Spleen (tissue), 11 donors: ENCODE results near the gene UFC1. TPM values are rescaled to one million over a fixed set of nuclear protein-coding genes. Genes with fewer than 3 reads are reported as not detected.

ENCODE experiments used
- DNase-seq: peaks from one replicate; pipeline ENCODE4 v3.0.0-alpha.2; 2020
- H3K27ac ChIP-seq, 8 donors: fragments of 200-600 bp; sonication (generic) in 7 of 8; 1 replicate in 4 of 8; 2 replicates in 4 of 8; pipeline versions ENCODE4 v1.5.0 to v1.8.0; 2016 to 2021; ENCODE audit warnings: inconsistent platforms in 4 of 8, mild to moderate bottlenecking in 4 of 8, moderate library complexity in 1 of 8
- H3K27me3 ChIP-seq, 7 donors: fragments of 200-600 bp; sonication (generic) in 6 of 7; replicated peaks in 1 of 7; 1 replicate in 4 of 7; 2 replicates in 3 of 7; pipeline versions ENCODE4 v1.5.0 to v1.8.0; 2016 to 2021; ENCODE audit warnings: inconsistent platforms in 3 of 7, mild to moderate bottlenecking in 1 of 7
- H3K36me3 ChIP-seq, 6 donors: fragments of 200-600 bp; sonication (generic) in 5 of 6; 1 replicate in 4 of 6; 2 replicates in 2 of 6; pipeline versions ENCODE4 v1.5.0 to v1.8.0; 2016 to 2021; ENCODE audit warnings: inconsistent platforms in 2 of 6
- H3K4me1 ChIP-seq, 6 donors: fragments of 200-600 bp; sonication (generic) in 5 of 6; 1 replicate in 3 of 6; 2 replicates in 3 of 6; pipeline versions ENCODE4 v1.5.0 to v1.8.0; 2016 to 2021; ENCODE audit warnings: inconsistent platforms in 3 of 6
- H3K4me3 ChIP-seq, 8 donors: fragments of 200-600 bp; sonication (generic) in 7 of 8; 1 replicate in 4 of 8; 2 replicates in 4 of 8; pipeline versions ENCODE4 v1.5.0 to v1.8.0; 2016 to 2021; ENCODE audit warnings: inconsistent platforms in 4 of 8, mild to moderate bottlenecking in 4 of 8, moderate library complexity in 2 of 8
- H3K9me3 ChIP-seq, 8 donors: fragments of 200-600 bp; sonication (generic) in 7 of 8; 1 replicate in 4 of 8; 2 replicates in 4 of 8; pipeline versions ENCODE4 v1.5.0 to v1.8.0; 2016 to 2021; ENCODE audit warnings: inconsistent platforms in 4 of 8
- POLR2A ChIP-seq, 3 donors: fragments of 450-650 bp; IDR thresholded peaks; one replicate each; pipeline ENCODE4 v1.5.1; 2017; ENCODE audit warnings: antibody characterized with exemption in 3 of 3, mild to moderate bottlenecking in 1 of 3
- POLR2AphosphoS5 ChIP-seq, 3 donors: sonication (generic); formaldehyde crosslinking; IDR thresholded peaks; one replicate each; pipeline ENCODE4 v1.5.1; 2017; ENCODE audit warnings: antibody characterized with exemption in 3 of 3
- WGBS, 5 donors: extraction: QIAGEN DNeasy Blood & Tissue Kit in 3 of 5; methylation state at CpG; one replicate each; pipeline versions ENCODE4 v1.1.5 to v1.1.7; 2013 to 2018; 5-methylcytosine and 5-hydroxymethylcytosine counted together
- intact Hi-C: fragments of 100-400 bp; cut with DNase I; formaldehyde crosslinking; loops from one replicate; pipeline ENCODE4 v1.15.0; 2023; ENCODE audit warnings: low total_unique reads
- polyA plus RNA-seq, 3 donors: library from polyadenylated mRNA; stranded (reverse); fragments of 200-250 nt; gene quantifications; one replicate each; pipeline ENCODE4 v1.2.1, GENCODE V29; 2013
- total RNA-seq, 7 donors: library from RNA; depleted of rRNA in 3 of 7; stranded (reverse); fragments of >200 nt in 3 of 7; fragmentation: NEBNext Ultra II Directional in 4 of 7; extraction: Animal tissue kit (Norgen Biotek cat#: 25700) in 4 of 7; gene quantifications; one replicate each; pipeline versions ENCODE4 v1.1.0 to v1.2.1, GENCODE V29; 2016 to 2021
- TF ChIP-seq, protein P1 (sequence below), 11 experiments: fragments of 200-600 bp in 7 of 11; fragments of 450-650 bp in 4 of 11; sonication (generic) in 4 of 11; IDR thresholded peaks in 8 of 11; conservative IDR thresholded peaks in 3 of 11; 1 replicate in 7 of 11; 2 replicates in 4 of 11; pipeline versions ENCODE4 v1.4.0 to v1.8.0; 2016 to 2021; ENCODE audit warnings: antibody characterized with exemption in 11 of 11, inconsistent platforms in 4 of 11, mild to moderate bottlenecking in 1 of 11
- donor health status: healthy with polysubstance abuse.
- donor health status: DM: no; HTN: no; CAD: no; lungs with moderate emphysema.
- donor health status: DM: no; HTN: no; CAD: no.
- donor health status: Bipolar disorder and iron deficiency.
- donor health status: healthy.
- donor health status: DM: no; HTN: no; CAD: no.
- donor health status: DM: yes; HTN: yes; CAD: no.

Gene UFC1
- total and polyA plus RNA-seq, 10 donors, result 62.8 to 130 (median 74.7) TPM

DNA sequence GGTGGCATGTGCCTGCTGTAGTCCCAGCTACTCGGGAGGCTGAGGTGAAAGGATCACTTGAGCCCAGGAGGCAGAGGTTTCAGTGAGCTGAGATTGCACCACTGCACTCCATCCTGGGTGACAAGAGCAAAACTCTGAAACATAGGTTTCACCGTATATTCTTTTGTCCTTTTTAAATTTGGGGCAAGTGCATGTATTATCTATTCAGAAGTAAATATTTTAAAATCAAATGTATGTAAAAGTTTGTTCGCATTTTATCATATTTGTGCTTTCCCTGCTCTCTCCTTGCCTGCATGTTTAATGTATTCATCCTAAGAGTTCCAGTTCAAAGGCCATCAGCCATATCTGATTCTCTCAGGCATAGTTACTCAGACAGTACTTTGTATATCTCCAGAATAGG, 7.9 kb upstream of the UFC1 start:
- Histone ChIP-seq H3K27ac (no peak overlapping the region), H3K27me3 (no peaks in the 10 kb centered on the region), H3K4me1 (no peaks in the 10 kb centered on the region), H3K9me3 (no peaks in the 10 kb centered on the region), H3K4me3 (no peak overlapping the region), H3K36me3 (no peaks in the 10 kb centered on the region)
- 82 to 94% (median 87%) methylated on average over 3 of the region's 3 CpGs for WGBS, 5 donors
- peak; percentile 6 for DNase-seq
- intact Hi-C loops, result no loop called here
- no peak for TF ChIP-seq POLR2A (IDR thresholded peaks at IDR 0.05)
- no peak for TF ChIP-seq POLR2AphosphoS5 (IDR thresholded peaks at IDR 0.05)
- TF ChIP-seq, protein P1, sequence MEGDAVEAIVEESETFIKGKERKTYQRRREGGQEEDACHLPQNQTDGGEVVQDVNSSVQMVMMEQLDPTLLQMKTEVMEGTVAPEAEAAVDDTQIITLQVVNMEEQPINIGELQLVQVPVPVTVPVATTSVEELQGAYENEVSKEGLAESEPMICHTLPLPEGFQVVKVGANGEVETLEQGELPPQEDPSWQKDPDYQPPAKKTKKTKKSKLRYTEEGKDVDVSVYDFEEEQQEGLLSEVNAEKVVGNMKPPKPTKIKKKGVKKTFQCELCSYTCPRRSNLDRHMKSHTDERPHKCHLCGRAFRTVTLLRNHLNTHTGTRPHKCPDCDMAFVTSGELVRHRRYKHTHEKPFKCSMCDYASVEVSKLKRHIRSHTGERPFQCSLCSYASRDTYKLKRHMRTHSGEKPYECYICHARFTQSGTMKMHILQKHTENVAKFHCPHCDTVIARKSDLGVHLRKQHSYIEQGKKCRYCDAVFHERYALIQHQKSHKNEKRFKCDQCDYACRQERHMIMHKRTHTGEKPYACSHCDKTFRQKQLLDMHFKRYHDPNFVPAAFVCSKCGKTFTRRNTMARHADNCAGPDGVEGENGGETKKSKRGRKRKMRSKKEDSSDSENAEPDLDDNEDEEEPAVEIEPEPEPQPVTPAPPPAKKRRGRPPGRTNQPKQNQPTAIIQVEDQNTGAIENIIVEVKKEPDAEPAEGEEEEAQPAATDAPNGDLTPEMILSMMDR (IDR thresholded peaks at IDR 0.05 in 8 of 11, conservative IDR thresholded peaks at IDR 0.05 in 3 of 11), result no peak

DNA sequence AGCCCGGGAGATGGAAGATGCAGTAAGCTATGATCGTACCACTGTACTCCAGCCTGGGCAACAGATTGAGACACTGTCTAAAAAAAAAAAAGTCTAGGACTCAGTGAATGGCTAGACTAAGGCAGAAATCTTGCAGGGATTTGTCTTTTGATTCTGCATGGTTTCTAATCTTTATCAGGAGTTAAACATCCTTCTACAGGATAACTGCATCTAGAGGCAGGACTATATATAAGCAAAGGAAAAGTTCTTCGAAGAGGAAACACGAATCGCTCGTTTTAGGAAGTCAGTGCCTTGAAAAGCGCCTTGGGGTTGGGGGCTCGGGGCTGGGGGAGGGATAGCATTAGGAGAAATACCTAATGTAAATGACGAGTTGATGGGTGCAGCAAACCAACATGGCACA, 602 bp upstream of the UFC1 start:
- TF ChIP-seq, protein P1 (IDR thresholded peaks at IDR 0.05 in 8 of 11, conservative IDR thresholded peaks at IDR 0.05 in 3 of 11), result no peak
- no peak for TF ChIP-seq POLR2AphosphoS5 (IDR thresholded peaks at IDR 0.05)
- TF ChIP-seq POLR2A (IDR thresholded peaks at IDR 0.05), result no peak
- peak overlapping the region; percentile 92 to 98 (median 96) for H3K27ac ChIP-seq
- no peak for DNase-seq
- H3K27me3 ChIP-seq, result no peaks in the 10 kb centered on the region
- WGBS, 5 donors, result 21 to 23% (median 23%) methylated on average over 9 of the region's 9 CpGs
- peak overlapping the region; percentile 53 to 80 (median 66) for H3K4me3 ChIP-seq
- intact Hi-C loops, result no loop called here
- H3K36me3 ChIP-seq, result peaks cover 0 to 17% (median 6%) of the 10 kb centered on the region in 6 donors
- no peaks in the 10 kb centered on the region for H3K9me3 ChIP-seq
- H3K4me1 ChIP-seq, result peaks cover 12 to 31% (median 23%) of the 10 kb centered on the region in 6 donors

DNA sequence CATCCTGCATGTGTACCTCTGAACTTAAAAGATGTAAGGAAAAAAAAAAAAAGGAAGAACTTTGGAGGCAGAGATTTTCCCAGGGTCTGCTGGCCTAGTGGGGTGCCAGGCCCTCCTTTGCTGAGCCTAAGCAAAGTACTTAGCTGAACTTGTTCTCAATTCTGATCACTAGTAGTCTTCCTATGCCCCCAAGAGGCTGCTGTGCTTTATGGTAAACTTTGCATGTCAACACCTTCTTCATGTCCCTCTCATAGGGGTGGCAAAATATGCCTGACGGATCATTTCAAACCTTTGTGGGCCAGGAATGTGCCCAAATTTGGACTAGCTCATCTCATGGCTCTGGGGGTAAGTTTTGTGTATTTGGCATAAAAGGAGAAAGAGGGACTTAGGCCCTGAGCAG, 4.1 kb downstream of the UFC1 start:
- Histone ChIP-seq H3K4me1 (peaks cover 31 to 72% (median 57%) of the 10 kb centered on the region in 6 donors), H3K36me3 (peaks cover 0 to 46% (median 17%) of the 10 kb centered on the region in 6 donors), H3K27me3 (no peaks in the 10 kb centered on the region), H3K4me3 (no peak overlapping the region), H3K27ac (no peak overlapping the region), H3K9me3 (no peaks in the 10 kb centered on the region)
- WGBS, 5 donors, result 83 to 96% (median 94%) methylated on average over 1 of the region's 1 CpG
- intact Hi-C loops, result no loop called here
- DNase-seq, result no peak
- TF ChIP-seq, protein P1 (IDR thresholded peaks at IDR 0.05 in 8 of 11, conservative IDR thresholded peaks at IDR 0.05 in 3 of 11), result no peak
- TF ChIP-seq POLR2A (IDR thresholded peaks at IDR 0.05) (no peak), POLR2AphosphoS5 (IDR thresholded peaks at IDR 0.05) (no peak)

DNA sequence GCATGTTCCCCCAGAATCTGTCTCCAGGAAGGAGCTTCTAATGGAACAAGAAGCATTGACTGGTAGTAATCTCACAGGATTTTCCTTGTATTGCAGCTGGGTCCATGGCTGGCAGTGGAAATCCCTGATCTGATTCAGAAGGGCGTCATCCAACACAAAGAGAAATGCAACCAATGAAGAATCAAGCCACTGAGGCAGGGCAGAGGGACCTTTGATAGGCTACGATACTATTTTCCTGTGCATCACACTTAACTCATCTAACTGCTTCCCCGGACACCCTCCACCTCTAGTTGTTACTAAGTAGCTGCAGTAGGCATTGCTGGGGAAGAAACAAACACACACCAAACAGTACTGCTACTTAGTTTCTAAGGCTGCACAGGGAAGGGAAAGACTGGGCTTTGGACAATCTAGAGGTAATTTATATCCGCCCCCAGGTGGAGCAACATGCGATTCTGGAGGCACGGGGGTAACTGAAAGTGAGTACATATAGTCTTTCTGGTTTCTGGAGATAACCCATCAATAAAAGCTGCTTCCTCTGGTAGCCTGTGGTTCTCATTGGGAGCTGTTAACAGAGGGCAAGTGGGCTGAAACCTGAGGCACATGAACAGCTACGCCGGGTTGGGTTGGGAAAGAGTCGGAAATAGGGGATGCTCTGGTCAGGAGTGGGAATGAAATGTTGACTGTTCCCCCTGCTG, 4.7 kb downstream of the UFC1 start:
- H3K27me3 ChIP-seq, result no peaks in the 10 kb centered on the region
- 64 to 72% (median 72%) methylated on average over 9 of the region's 9 CpGs for WGBS, 5 donors
- peak overlapping the region; percentile 69 to 92 (median 88) for H3K27ac ChIP-seq
- intact Hi-C loops, result no loop called here
- no peak for DNase-seq
- TF ChIP-seq POLR2A (IDR thresholded peaks at IDR 0.05), result no peak
- TF ChIP-seq, protein P1 (IDR thresholded peaks at IDR 0.05 in 8 of 11, conservative IDR thresholded peaks at IDR 0.05 in 3 of 11), result no peak
- no peaks in the 10 kb centered on the region for H3K9me3 ChIP-seq
- peaks cover 28 to 70% (median 53%) of the 10 kb centered on the region in 6 donors for H3K4me1 ChIP-seq
- H3K36me3 ChIP-seq, result peaks cover 0 to 52% (median 21%) of the 10 kb centered on the region in 6 donors
- peak overlapping the region in 5 of 8 donors; percentile 64 to 99 (median 93) for H3K4me3 ChIP-seq
